NCI-H187 treated with DMSO at 0.1 percent for 48 hours (cell line): ENCODE data around the gene ATG10.

Experiments
- DNase-seq: peaks from one replicate; lab custom pipeline; 2025; lab: John Stamatoyannopoulos, UW

Gene ATG10

DNA sequence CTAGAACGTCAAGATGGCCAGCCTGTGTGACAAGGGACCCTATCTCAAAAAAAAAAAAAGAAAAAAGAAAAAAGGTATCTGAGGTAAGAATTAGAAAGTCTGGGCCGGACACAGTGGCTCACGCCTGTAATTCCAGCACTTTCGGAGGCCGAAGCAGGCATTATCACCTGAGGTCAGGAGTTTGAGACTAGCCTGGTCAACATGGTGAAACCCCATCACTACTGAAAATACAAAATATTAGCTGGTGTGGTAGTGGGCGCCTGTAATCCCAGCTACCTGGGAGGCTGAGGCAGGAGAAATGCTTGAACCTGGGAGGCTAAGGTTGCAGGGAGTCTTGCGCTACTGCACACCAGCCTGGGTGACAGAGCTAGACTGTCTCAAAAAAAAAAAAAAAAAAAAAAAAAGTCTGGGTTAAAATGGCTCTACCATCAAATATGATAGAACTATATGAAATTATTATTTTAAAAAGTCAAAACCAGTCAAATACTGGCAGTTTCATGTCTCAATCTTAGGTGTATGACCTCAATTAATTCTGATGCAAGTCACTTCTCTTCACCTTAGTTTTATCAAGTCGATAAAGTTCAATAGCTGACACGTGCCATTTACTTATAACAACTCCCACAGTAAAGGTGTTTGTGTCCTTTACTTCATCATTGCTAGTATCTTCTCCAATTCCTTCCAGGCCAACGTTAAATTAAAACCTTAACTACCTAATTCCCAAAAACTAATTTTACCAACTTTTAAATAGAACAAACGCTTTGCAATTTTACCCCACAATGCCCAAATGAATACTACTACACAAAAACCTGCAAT lies 305.2 kb downstream of the ATG10 start:
- no peak for DNase-seq

DNA sequence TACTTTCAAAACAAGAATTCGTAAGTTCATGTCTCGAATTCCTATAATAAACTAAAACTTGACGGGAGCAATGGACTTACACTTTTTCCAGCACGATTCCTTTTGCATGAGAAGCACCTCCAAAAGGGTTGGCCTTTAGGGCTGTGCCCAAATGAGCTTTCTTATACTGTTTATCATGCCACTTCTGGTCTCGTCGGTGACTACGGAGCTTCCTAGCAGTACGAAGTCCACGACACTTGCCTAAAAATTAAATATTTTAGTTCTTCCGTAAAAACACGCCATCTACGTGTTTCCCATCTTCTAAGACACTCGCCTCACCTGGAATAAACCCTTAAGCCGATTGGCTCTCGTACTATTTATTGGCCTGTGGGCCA lies 305.8 kb downstream of the ATG10 start:
- DNase-seq = no peak

DNA sequence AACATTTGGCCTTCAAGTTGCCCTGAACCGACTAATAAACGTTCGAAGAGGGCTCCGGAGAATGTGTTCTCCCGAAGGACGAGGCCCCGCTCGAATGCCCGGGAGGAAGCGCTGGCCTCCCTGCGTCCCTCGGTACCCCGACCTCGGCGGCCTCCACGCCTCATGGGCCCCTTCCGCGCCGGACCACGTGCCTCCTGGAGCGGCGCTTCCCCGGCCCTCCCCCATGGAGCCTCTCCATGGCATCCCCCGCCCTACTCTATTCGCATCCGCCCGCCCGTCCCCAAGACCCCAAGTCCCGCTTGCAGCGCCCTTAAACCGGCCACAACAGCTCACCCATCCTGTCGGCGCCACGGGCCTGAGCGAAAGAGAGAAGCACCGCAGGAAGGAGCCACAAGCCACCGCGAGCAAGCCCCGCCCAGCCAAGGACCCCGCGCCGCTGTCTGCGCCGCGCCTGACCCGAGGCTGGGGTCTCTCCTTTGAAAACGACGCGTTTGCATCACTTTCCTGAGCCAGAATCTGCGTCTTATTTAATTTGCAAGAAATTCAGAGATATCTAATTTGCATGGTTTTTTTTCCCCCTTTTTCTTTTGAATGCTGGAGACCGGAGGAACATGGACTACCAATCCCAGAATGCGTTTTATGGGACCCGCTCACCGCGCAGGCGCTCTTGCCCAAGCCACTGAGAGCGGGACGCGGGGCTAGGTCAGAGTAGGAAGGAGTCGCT lies 306.3 kb downstream of the ATG10 start, which contains the start of gene RPS23:
TSS of gene RPS23 (minus strand) at position 368 of the 724 bp plus-strand sequence. CDS start at position 337, 31 bp downstream.
- DNase-seq = peak; percentile 60

DNA sequence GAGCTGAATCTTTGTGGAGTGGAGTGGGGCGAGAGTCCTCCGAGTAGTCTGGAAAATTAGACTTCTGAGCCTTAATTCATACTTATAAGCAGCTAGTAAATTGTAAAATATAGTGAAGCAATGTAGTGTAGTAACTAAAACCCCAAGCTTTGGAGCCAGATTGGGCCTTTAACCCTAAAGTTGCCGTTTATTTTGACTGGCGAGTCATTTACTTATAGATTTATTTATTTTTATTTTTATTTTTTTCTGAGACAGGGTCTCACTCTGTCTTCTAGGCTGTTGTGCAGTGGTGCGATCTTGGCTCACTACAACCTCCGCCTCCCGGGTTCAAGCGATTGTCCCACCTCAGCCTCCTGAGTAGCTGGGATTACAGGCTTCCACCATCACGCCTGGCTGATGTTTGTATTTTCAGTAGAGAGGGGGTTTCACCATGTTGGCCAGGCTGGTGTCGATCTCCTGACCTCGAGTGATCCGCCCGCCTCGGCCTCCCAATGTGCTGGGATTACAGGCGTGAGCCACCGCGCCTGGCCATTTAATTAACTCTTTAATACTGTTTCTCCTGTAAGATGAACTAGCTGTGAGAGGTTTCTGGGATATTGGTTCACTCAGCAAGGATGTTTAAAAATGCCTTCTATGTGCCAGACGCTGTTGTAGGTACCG lies 307.0 kb downstream of the ATG10 start:
- DNase-seq = no peak

DNA sequence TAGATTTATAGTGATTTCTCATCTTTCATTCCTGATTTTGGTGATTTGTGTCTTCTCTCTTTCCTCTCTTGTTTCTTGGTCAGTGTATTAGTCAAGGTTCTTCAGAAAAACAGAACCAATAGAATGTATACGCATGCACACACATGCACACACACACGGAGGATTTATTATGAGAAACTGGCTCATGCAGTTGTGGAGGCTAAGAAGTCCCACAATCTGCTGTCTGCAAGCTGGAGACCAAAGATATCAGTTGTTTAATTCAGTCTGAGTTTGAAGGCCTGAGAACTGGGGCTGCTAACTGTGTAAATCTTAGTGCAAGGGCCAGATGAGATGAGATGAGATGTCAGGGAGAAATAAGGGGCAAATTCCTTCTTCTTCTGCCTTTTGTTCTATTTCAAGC lies 312.1 kb downstream of the ATG10 start:
- no peak for DNase-seq

DNA sequence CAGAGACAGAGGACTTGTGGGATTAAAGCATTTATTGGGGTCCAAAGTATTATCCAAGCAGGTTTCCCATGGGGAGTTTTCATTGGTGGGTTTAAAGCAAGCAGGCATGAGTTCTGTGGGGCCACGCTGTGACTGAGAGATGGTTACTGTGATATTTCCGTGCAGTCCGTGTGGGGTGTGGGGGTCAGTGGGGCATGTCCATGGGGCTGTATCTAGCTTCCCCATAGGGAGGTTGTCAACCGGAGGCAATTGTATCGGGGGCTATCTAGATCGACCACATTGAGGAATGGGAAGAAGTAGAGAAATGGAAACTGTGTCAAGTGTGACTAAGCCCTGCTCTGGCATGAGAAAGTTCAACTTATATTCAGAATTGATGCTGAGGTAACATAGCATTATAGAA lies 313.4 kb downstream of the ATG10 start:
- no peak for DNase-seq

DNA sequence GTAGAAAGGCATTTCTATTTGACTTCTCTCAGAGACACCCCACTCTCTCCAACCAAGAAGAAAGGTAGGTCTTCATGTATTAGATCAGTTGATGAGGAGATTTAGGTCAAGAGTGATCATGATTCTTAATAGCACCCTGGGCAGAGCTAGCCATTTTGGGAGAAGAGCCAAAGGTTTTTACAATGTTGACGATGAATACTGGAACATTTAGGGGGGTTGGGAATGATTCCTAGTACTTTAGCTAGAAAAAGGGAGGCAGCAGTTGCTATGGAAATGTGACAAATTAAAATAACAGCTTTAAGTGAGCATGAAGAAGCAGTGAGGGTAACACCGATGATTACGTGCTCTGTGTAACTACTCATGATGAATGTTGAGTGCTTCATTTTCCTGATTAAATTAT lies 315.8 kb downstream of the ATG10 start:
- DNase-seq = no peak

DNA sequence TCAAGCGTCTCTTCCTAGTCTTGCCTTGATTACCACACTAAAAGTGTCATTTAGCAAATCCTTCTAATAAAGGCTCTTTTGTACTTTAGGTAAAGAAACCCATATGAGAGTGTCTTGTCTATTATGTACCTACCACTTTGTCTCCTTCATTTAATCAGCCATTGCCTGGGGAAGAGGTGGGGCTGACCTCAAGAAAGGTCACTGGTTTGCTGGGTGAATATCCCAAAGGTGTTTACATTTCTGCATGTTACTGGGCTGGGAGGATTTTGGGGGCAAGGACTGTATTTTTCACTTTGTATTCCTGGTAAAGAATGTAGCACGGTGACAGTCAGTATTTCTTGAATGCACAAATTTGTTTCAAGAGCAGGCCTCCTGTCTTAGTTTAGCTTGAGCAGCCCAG lies 318.2 kb downstream of the ATG10 start:
- DNase-seq = no peak

DNA sequence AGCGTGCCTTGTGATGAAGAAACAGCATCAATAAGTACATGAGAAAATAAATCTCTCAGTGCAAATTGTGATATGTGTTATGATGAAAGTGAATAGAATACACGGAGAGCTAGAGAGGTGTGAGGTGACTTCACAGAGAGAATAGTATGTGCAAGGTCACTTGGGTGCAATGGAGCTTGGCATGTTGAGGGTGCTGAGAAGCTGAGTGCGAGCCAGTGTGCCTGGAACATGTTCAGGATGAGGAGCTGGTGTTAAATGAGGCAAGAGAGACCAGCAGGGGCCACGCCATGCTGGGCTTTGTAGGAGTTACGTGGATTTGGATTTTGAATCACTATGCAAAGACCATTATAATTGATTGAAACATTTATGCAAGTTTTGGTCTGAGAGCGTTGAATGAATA lies 319.1 kb downstream of the ATG10 start:
- DNase-seq = no peak

DNA sequence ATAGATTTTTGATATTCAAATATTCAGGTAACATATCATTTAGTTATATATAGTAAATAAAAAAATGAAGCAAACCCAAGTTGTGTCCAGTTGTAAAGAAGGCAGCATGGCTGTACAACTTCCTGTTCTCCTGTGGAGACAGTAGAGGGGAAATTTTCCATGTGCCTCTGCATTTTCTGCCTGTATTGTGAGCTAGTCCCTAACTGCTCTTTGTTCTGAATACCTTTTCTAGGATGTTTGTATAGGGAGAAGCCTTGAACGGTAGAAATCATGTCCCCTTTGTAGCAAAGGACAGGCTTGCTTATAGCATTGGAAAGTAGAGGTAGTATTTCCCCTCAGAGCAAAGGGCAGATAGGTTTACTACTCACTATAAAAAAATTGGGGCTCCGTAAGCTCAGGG lies 319.6 kb downstream of the ATG10 start:
- no peak for DNase-seq

DNA sequence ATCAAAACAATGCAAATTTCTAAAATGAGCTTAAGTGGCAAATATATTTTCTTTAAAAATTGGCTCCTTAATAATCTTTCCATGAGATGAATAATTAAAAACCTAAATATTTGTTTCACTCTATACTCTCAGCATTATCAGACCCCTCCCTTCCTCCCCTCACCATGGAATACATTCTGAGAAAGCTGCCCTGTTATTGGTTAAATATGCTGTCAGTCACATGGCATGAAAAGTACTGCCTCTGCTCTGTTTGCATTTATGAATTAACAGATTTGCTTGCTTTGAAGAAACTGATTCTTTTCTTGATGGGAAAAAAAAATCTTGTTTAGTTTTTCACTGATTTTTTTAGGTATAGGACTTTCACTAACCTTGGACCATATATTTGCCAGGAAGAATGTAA lies 323.3 kb downstream of the ATG10 start:
- DNase-seq = no peak

DNA sequence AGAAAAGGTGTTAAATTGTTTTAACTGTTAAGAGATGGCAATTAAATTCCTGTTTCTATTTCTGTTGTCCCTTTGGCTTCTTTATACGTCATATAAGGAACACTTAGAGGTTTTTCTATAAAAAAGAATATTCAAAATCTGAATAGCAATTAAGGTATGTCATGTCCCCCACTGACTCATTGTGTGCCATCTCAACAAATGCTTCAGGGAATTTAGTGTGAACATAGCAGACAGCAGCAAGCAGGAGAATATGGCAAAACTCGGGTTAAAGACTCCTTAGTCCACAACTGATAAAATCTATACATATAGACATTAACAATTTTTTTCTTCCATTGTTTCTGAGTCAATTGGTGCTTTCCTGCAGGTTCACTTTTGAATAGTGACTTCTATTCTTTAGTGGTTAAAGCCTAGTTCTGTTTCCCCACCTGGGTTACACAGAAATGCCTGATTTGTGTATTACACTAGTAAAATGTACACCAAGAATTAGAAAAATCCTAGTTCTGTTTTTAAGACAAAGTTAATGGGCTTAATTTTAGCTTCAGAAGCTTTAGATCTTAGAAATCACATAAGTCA lies 324.2 kb downstream of the ATG10 start:
- no peak for DNase-seq

DNA sequence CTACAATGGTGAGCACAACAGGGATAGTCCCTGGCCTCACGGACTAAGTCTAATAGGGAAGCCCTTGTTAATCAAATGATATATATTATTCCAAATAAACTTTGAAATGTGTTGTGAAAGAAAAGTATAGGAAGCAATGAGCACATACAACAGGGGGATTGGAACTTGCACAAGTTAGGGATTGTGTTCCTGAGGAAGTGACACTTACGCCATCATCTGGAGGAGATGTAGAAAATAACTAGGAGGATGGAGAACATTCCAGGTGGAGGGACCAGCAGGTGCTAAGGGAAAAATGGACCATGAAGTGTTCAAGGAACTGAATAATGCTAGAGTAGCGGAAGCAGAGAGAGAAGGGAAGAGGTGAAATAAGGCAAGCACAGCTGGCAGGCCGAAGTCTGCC lies 325.1 kb downstream of the ATG10 start:
- no peak for DNase-seq

DNA sequence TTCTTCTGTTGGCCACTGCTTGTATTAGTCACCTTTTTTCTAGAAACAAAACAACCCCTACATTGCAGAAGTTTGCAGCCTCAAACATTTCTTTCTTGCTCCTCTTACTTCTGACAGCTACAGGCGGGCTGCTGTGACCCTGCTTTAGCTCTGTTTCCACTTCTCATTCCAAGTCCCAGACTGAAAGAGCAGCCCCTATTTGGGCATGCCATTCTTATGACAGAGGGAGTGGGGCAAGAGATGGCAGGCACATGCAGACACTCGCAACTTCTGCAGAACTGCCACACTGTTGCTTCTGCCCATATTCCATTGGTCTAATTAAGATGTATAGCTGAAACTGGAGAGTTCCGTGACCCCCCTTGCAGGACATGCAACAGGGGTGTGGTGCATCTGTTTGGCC lies 325.9 kb downstream of the ATG10 start:
- DNase-seq = no peak

DNA sequence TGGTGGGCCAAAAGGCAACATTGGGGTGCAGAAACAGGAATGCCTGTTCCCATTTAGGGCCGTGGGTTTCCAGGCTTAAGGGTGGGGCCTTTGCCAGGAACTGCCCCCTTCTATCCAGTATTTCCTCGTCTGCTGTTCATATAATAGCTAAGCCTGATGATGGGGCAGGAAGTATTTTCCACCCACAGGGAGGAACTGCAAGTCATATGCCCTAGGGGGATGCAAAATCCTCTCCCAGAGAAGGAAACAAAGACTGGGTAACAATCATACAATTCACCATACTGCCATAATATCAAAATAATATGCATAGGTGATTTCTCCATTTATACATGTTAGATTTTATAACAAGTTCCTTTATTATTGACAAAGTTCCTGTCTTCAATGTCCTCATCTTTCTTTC lies 326.8 kb downstream of the ATG10 start:
- DNase-seq = no peak

DNA sequence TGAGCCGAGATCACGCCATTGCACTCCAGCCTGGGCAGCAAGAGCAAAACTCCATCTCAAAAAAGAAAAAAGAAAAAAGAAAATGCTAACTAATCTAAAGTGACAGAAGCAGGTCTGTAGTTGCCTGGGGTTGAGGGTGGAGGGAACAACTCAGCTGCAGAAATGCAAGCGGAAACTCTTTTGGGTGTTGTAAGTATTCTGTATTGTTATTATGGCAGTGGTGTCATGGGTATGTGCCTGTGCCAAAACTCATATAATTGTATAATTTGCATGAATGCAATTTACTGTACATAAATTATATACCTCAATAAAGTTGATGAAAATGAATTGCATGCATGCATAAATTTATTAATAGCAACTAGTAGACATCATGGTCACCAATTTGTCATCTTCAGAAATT lies 329.4 kb downstream of the ATG10 start:
- no peak for DNase-seq
